Activated CD8-positive, alpha-beta T cell treated with anti-CD3 and anti-CD28 coated beads for 36 hours (primary cell): Measurements from ENCODE around the gene SUCLG2. TPM values are rescaled to one million over a fixed set of nuclear protein-coding genes. Genes with fewer than 3 reads are reported as not detected.

Experiments used
- ATAC-seq: fragments of 200-7000 bp; cut with Tn5 transposase; one replicate; pipeline ENCODE4 v1.10.0; 2021; ENCODE audit warnings: mild to moderate bottlenecking, moderate library complexity
- CTCF ChIA-PET: fragments of 350-600 bp; sonication (Branson Sonifier 250); formaldehyde crosslinking; loops from one replicate; lab custom pipeline; 2021; ENCODE audit warnings: antibody characterized with exemption; lab: Charles Lee
- POLR2A ChIA-PET: fragments of 350-600 bp; sonication (Branson Sonifier 250); formaldehyde crosslinking; loops from one replicate; lab custom pipeline; 2021; ENCODE audit warnings: antibody characterized with exemption; lab: Charles Lee
- DNase-seq: peaks from one replicate; pipeline ENCODE4 v3.0.0-alpha.2; 2020
- H3K27ac Mint-ChIP-seq: one replicate; pipeline ENCODE4 v1.8.0; 2021; ENCODE audit warnings: mild to moderate bottlenecking, mixed read lengths
- H3K27me3 Mint-ChIP-seq: one replicate; pipeline ENCODE4 v1.8.0; 2021; ENCODE audit warnings: mixed read lengths
- H3K36me3 Mint-ChIP-seq: one replicate; pipeline ENCODE4 v1.8.0; 2021; ENCODE audit warnings: low read depth, mixed read lengths
- H3K4me1 Mint-ChIP-seq: one replicate; pipeline ENCODE4 v1.8.0; 2021; ENCODE audit warnings: low read depth, mixed read lengths
- H3K4me3 Mint-ChIP-seq: one replicate; pipeline ENCODE4 v1.8.0; 2021; ENCODE audit warnings: mild to moderate bottlenecking, moderate library complexity, mixed read lengths
- H3K9me3 Mint-ChIP-seq: one replicate; pipeline ENCODE4 v1.8.0; 2021; ENCODE audit warnings: mixed read lengths
- CTCF ChIP-seq: fragments of 200-600 bp; IDR thresholded peaks from one replicate; pipeline ENCODE4 v1.8.0; 2022; ENCODE audit warnings: antibody characterized with exemption, mild to moderate bottlenecking
- intact Hi-C: fragments of 100-400 bp; cut with micrococcal nuclease; formaldehyde crosslinking; loops from one replicate; pipeline ENCODE4 v1.10.0; 2022
- total RNA-seq, 2 experiments: library from RNA; stranded (reverse); gene quantifications; one replicate each; pipeline ENCODE4 v1.2.3, GENCODE V29; 2021

SUCLG2 gene
- total RNA-seq, 2 experiments from 2014 or later = 61.3 to 65.5 TPM

GRCh38 chr3:67416703-67417102 lies 237.7 kb downstream of the SUCLG2 start:
- POLR2A ChIA-PET = no interaction called here
- no peak for TF ChIP-seq CTCF
- Mint-ChIP-seq H3K9me3 (peaks cover 11% of the 10 kb centered on the region), H3K36me3 (peaks cover 43% of the 10 kb centered on the region), H3K4me3 (no peak overlapping the region), H3K27me3 (no peaks in the 10 kb centered on the region), H3K4me1 (peaks cover 5% of the 10 kb centered on the region), H3K27ac (no peak overlapping the region)
- no peak for ATAC-seq
- intact Hi-C loops = no loop called here
- CTCF ChIA-PET = no interaction called here
- DNase-seq = no peak

- H3K9me3 Mint-ChIP-seq = peaks cover 3% of the 10 kb centered on the region
- TF ChIP-seq CTCF = no peak
- H3K36me3 Mint-ChIP-seq = peaks cover 31% of the 10 kb centered on the region
- peaks cover 5% of the 10 kb centered on the region for H3K4me1 Mint-ChIP-seq
- H3K4me3 Mint-ChIP-seq = no peak overlapping the region
- intact Hi-C loops = no loop called here
- DNase-seq (no peak), ATAC-seq (no peak)
- no peak overlapping the region for H3K27ac Mint-ChIP-seq
- CTCF ChIA-PET = no interaction called here
- POLR2A ChIA-PET = no interaction called here
- H3K27me3 Mint-ChIP-seq = no peaks in the 10 kb centered on the region
Measured at GRCh38 chr3:67415511-67415910, 238.9 kb downstream of the SUCLG2 start.

GRCh38 chr3:67414740-67415139 lies 239.7 kb downstream of the SUCLG2 start:
- Mint-ChIP-seq H3K27me3 (no peaks in the 10 kb centered on the region), H3K9me3 (no peaks in the 10 kb centered on the region)

DNA sequence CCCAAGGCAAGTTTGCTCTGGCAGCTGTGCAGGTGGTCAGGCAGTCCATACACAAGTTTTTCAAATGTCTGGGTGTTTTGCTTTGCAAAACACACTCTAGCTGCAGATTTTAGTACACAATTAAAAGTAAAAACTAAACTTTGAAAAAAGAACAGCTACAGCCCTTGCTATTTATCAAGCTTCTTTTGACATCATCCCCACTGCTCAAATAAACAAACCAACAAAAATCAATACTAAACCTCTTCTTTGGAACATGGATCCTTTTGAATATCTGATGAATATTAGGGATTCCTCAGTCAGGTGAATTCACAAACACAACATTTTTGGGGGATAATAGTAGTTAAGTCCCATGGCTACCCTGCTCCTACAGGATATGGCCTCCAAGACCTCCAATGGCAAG lies 249.2 kb downstream of the SUCLG2 start:
- no peaks in the 10 kb centered on the region for H3K9me3 Mint-ChIP-seq
- H3K36me3 Mint-ChIP-seq = peaks cover 47% of the 10 kb centered on the region
- ChIA-PET CTCF (interaction anchor here (1.8 kb wide), 1 partner anchor 291 kb away, joined by 4 read pairs; no protein-coding TSS in a partner anchor), POLR2A (no interaction called here)
- H3K27ac Mint-ChIP-seq = no peak overlapping the region
- H3K4me3 Mint-ChIP-seq = no peak overlapping the region
- no peaks in the 10 kb centered on the region for H3K4me1 Mint-ChIP-seq
- no peaks in the 10 kb centered on the region for H3K27me3 Mint-ChIP-seq
- intact Hi-C loops = no loop called here
- ATAC-seq (no peak), DNase-seq (no peak)
- TF ChIP-seq CTCF = no peak

More at GRCh38 chr3:67414740-67415139, 239.7 kb downstream of the SUCLG2 start:
- ChIA-PET POLR2A (no interaction called here), CTCF (no interaction called here)
- DNase-seq (no peak), ATAC-seq (no peak)
- Mint-ChIP-seq H3K4me1 (peaks cover 5% of the 10 kb centered on the region), H3K4me3 (no peak overlapping the region), H3K36me3 (peaks cover 26% of the 10 kb centered on the region), H3K27ac (no peak overlapping the region)
- intact Hi-C loops = no loop called here
- no peak for TF ChIP-seq CTCF

GRCh38 chr3:67402873-67403272 lies 251.5 kb downstream of the SUCLG2 start:
- peaks cover 50% of the 10 kb centered on the region for H3K36me3 Mint-ChIP-seq
- H3K4me3 Mint-ChIP-seq = no peak overlapping the region
- no peaks in the 10 kb centered on the region for H3K4me1 Mint-ChIP-seq
- H3K27me3 Mint-ChIP-seq = no peaks in the 10 kb centered on the region
- ChIA-PET POLR2A (no interaction called here), CTCF (no interaction called here)
- TF ChIP-seq CTCF = no peak
- ATAC-seq = no peak
- peaks cover 5% of the 10 kb centered on the region for H3K9me3 Mint-ChIP-seq
- no peak overlapping the region for H3K27ac Mint-ChIP-seq
- intact Hi-C loops = no loop called here
- DNase-seq = no peak
